ENCODE measurements around the gene RNU6-1.

GRCh38 chr15:67835297-67836133 lies 4.3 kb downstream of the RNU6-1 start:
- TF ChIP-seq CTCF (IDR thresholded peaks at IDR 0.05): no peak
- no peak for TF ChIP-seq POLR2A (IDR thresholded peaks at IDR 0.05)
